Measurements from ENCODE around the gene FOXK2. TPM values are rescaled to one million over a fixed set of nuclear protein-coding genes. Genes with fewer than 3 reads are reported as not detected.

FOXK2 gene
- total and polyA plus RNA-seq, 2 donors (not counting 3 experiments of a cell fraction or from before 2014, with no cell fraction given): 33.4 to 79.3 TPM

GRCh38 chr17:82566129-82566960 lies 46.8 kb downstream of the FOXK2 start:
- FAIRE-seq (no peak), DNase-seq (ENCODE audit: low read depth, low spot score) (no peak)
- H3K9me3 ChIP-seq (replicated peaks; ENCODE audit: control insufficient read depth, insufficient read depth, low read length): no peaks in the 10 kb centered on the region
- H3K36me3 ChIP-seq (ENCODE audit: control insufficient read depth in 2 of 2, extremely low read depth in 1 of 2, insufficient read depth in 2 of 2, low read length in 2 of 2): peaks cover 4 to 19% of the 10 kb centered on the region in 2 experiments
- no peak overlapping the region for H3K4me3 ChIP-seq (replicated peaks in 1 of 3; ENCODE audit: insufficient read depth in 1 of 3, low read depth in 1 of 3, low read length in 3 of 3)
- no peaks in the 10 kb centered on the region for H3K4me1 ChIP-seq (ENCODE audit: control insufficient read depth, extremely low read depth, insufficient read depth, low read length)
- H4K20me1 ChIP-seq (replicated peaks; ENCODE audit: control insufficient read depth, extremely low read depth, insufficient read depth, low read length): peaks cover 3% of the 10 kb centered on the region
- no peak overlapping the region for H3K9ac ChIP-seq (replicated peaks; ENCODE audit: extremely low read depth, insufficient read depth, low read length)
- no peak overlapping the region for H2AFZ ChIP-seq (ENCODE audit: low read depth, low read length)
- BruUV-seq (replicated peaks): no TSS peak
- no peaks in the 10 kb centered on the region for H3K27me3 ChIP-seq (ENCODE audit: control insufficient read depth in 2 of 2, insufficient read depth in 2 of 2, low read length in 2 of 2)
- TF ChIP-seq, protein P1, sequence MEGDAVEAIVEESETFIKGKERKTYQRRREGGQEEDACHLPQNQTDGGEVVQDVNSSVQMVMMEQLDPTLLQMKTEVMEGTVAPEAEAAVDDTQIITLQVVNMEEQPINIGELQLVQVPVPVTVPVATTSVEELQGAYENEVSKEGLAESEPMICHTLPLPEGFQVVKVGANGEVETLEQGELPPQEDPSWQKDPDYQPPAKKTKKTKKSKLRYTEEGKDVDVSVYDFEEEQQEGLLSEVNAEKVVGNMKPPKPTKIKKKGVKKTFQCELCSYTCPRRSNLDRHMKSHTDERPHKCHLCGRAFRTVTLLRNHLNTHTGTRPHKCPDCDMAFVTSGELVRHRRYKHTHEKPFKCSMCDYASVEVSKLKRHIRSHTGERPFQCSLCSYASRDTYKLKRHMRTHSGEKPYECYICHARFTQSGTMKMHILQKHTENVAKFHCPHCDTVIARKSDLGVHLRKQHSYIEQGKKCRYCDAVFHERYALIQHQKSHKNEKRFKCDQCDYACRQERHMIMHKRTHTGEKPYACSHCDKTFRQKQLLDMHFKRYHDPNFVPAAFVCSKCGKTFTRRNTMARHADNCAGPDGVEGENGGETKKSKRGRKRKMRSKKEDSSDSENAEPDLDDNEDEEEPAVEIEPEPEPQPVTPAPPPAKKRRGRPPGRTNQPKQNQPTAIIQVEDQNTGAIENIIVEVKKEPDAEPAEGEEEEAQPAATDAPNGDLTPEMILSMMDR (IDR thresholded peaks at IDR 0.05; ENCODE audit: extremely low read depth in 1 of 2, insufficient read depth in 1 of 2, low read depth in 1 of 2, low read length in 2 of 2): no peak
- no peak for TF ChIP-seq POLR2AphosphoS5 (IDR thresholded peaks at IDR 0.05; ENCODE audit: insufficient read depth, low read depth, low read length)
- TF ChIP-seq MAX (IDR thresholded peaks at IDR 0.05; ENCODE audit: insufficient read depth, insufficient read length): no peak
- no peak for TF ChIP-seq JUN (IDR thresholded peaks at IDR 0.05; ENCODE audit: borderline replicate concordance, insufficient read depth, insufficient read length, low read depth)
- no peak for TF ChIP-seq MYC (IDR thresholded peaks at IDR 0.05; ENCODE audit: low read depth, low read length)
- TF ChIP-seq EZH2 (IDR thresholded peaks at IDR 0.05; ENCODE audit: borderline replicate concordance, low read depth, low read length, severe bottlenecking): no peak
- H3K9me1 ChIP-seq (replicated peaks; ENCODE audit: control insufficient read depth, extremely low read depth, insufficient read depth, low read length): no peaks in the 10 kb centered on the region
- intact Hi-C loops (cut with micrococcal nuclease) (no loop called here), dilution Hi-C loops (cut with MboI; ENCODE audit: extremely low pct_ligation_motif_present, low sequenced_read_pairs) (no loop called here)
- CTCF ChIA-PET: interaction anchor here (1.0 kb wide), 1 partner anchor 12 kb away, joined by 3 read pairs; no protein-coding TSS in a partner anchor
- H3K79me2 ChIP-seq (ENCODE audit: control insufficient read depth, insufficient read depth, low read length): peaks cover 47% of the 10 kb centered on the region
- H3K4me2 ChIP-seq (ENCODE audit: insufficient read depth, low read length): no peak overlapping the region
- POLR2A ChIA-PET: no interaction called here
- H3K27ac ChIP-seq (ENCODE audit: insufficient read depth, low read depth, low read length): no peak overlapping the region

Measured in endothelial cell of umbilical vein (primary cell).